ENCODE data around the gene PSMC5.
A peak's percentile ranks its signal among the peaks of the same experiment; 100 is the strongest.

Gene PSMC5

GRCh38 chr17:63832455-63832854 is 5.2 kb downstream of the PSMC5 start:
- Histone ChIP-seq H3K4me3 (ENCODE audit: insufficient read depth in 1 of 2, low read depth in 1 of 2, low read length in 2 of 2) (no peak overlapping the region), H2AK5ac (ENCODE audit: low read length, severe bottlenecking) (no peak overlapping the region), H3K4ac (ENCODE audit: low read depth in 1 of 2, low read length in 2 of 2) (no peak overlapping the region), H2BK120ac (ENCODE audit: low read depth, low read length) (no peak overlapping the region), H2BK12ac (ENCODE audit: low read length in 2 of 2) (no peak overlapping the region), H4K8ac (ENCODE audit: low read length) (no peak overlapping the region), H3K23ac (ENCODE audit: low read length in 2 of 2) (no peak overlapping the region), H3K9me3 (ENCODE audit: control insufficient read depth, low read length) (no peaks in the 10 kb centered on the region), H3K18ac (ENCODE audit: low read depth in 1 of 2, low read length in 2 of 2) (no peak overlapping the region), H3K14ac (ENCODE audit: low read length in 2 of 2) (no peak overlapping the region), H2BK5ac (ENCODE audit: low read depth, low read length, poor library complexity, severe bottlenecking) (no peak overlapping the region), H2AFZ (ENCODE audit: low read depth, low read length) (no peak overlapping the region), H2BK15ac (ENCODE audit: low read depth, poor library complexity, severe bottlenecking) (no peak overlapping the region), H3K4me2 (ENCODE audit: low read length, poor library complexity, severe bottlenecking) (no peak overlapping the region), H3K4me1 (ENCODE audit: control insufficient read depth, insufficient read depth, low read depth, low read length) (peaks cover 7% of the 10 kb centered on the region), H3K27me3 (ENCODE audit: control insufficient read depth in 1 of 2, insufficient read depth in 1 of 2, low read length in 2 of 2) (no peaks in the 10 kb centered on the region), H3K27ac (ENCODE audit: low read length, poor library complexity, severe bottlenecking) (no peak overlapping the region), H3K79me1 (replicated peaks; ENCODE audit: low read length, poor library complexity, severe bottlenecking) (peaks cover 46% of the 10 kb centered on the region), H3K9ac (ENCODE audit: low read length) (no peak overlapping the region), H4K91ac (ENCODE audit: low read length) (no peak overlapping the region), H3K36me3 (ENCODE audit: control insufficient read depth in 1 of 2, insufficient read depth in 2 of 2, low read depth in 1 of 2, low read length in 2 of 2) (peaks cover 77 to 92% of the 10 kb centered on the region in 2 experiments)
- no peak for DNase-seq
- WGBS: 100% methylated on average over 2 of the region's 2 CpGs

- Histone ChIP-seq H3K27ac (ENCODE audit: low read length, poor library complexity, severe bottlenecking) (no peak overlapping the region), H4K8ac (ENCODE audit: low read length) (no peak overlapping the region), H2BK120ac (ENCODE audit: low read depth, low read length) (no peak overlapping the region), H3K4me3 (ENCODE audit: insufficient read depth in 1 of 2, low read depth in 1 of 2, low read length in 2 of 2) (no peak overlapping the region), H3K79me1 (replicated peaks; ENCODE audit: low read length, poor library complexity, severe bottlenecking) (peaks cover 53% of the 10 kb centered on the region), H3K14ac (ENCODE audit: low read length in 2 of 2) (no peak overlapping the region), H3K4me1 (ENCODE audit: control insufficient read depth, insufficient read depth, low read depth, low read length) (peaks cover 14% of the 10 kb centered on the region), H2AK5ac (ENCODE audit: low read length, severe bottlenecking) (no peak overlapping the region), H3K4ac (ENCODE audit: low read depth in 1 of 2, low read length in 2 of 2) (no peak overlapping the region), H3K9ac (ENCODE audit: low read length) (no peak overlapping the region), H3K36me3 (ENCODE audit: control insufficient read depth in 1 of 2, insufficient read depth in 2 of 2, low read depth in 1 of 2, low read length in 2 of 2) (peaks cover 84 to 92% of the 10 kb centered on the region in 2 experiments), H2BK12ac (ENCODE audit: low read length in 2 of 2) (no peak overlapping the region), H3K23ac (ENCODE audit: low read length in 2 of 2) (no peak overlapping the region), H3K18ac (ENCODE audit: low read depth in 1 of 2, low read length in 2 of 2) (no peak overlapping the region), H3K4me2 (ENCODE audit: low read length, poor library complexity, severe bottlenecking) (no peak overlapping the region), H3K27me3 (ENCODE audit: control insufficient read depth in 1 of 2, insufficient read depth in 1 of 2, low read length in 2 of 2) (no peaks in the 10 kb centered on the region), H2BK5ac (ENCODE audit: low read depth, low read length, poor library complexity, severe bottlenecking) (no peak overlapping the region), H2AFZ (ENCODE audit: low read depth, low read length) (no peak overlapping the region), H3K9me3 (ENCODE audit: control insufficient read depth, low read length) (no peaks in the 10 kb centered on the region), H2BK15ac (ENCODE audit: low read depth, poor library complexity, severe bottlenecking) (no peak overlapping the region), H4K91ac (ENCODE audit: low read length) (no peak overlapping the region)
- DNase-seq: no peak
- WGBS: 95% methylated on average over 14 of the region's 14 CpGs
Observed at GRCh38 chr17:63833026-63833740, 6.0 kb downstream of the PSMC5 start.

- Histone ChIP-seq H3K14ac (ENCODE audit: low read length in 2 of 2) (no peak overlapping the region), H2BK12ac (ENCODE audit: low read length in 2 of 2) (no peak overlapping the region), H3K9ac (ENCODE audit: low read length) (no peak overlapping the region), H3K4me2 (ENCODE audit: low read length, poor library complexity, severe bottlenecking) (no peak overlapping the region), H3K4ac (ENCODE audit: low read depth in 1 of 2, low read length in 2 of 2) (no peak overlapping the region), H3K9me3 (ENCODE audit: control insufficient read depth, low read length) (no peaks in the 10 kb centered on the region), H2AK5ac (ENCODE audit: low read length, severe bottlenecking) (no peak overlapping the region), H3K4me1 (ENCODE audit: control insufficient read depth, insufficient read depth, low read depth, low read length) (peaks cover 20% of the 10 kb centered on the region), H3K4me3 (ENCODE audit: insufficient read depth in 1 of 2, low read depth in 1 of 2, low read length in 2 of 2) (no peak overlapping the region), H3K27me3 (ENCODE audit: control insufficient read depth in 1 of 2, insufficient read depth in 1 of 2, low read length in 2 of 2) (no peaks in the 10 kb centered on the region), H4K8ac (ENCODE audit: low read length) (no peak overlapping the region), H3K18ac (ENCODE audit: low read depth in 1 of 2, low read length in 2 of 2) (no peak overlapping the region), H3K36me3 (ENCODE audit: control insufficient read depth in 1 of 2, insufficient read depth in 2 of 2, low read depth in 1 of 2, low read length in 2 of 2) (peaks cover 86 to 89% of the 10 kb centered on the region in 2 experiments), H3K79me1 (replicated peaks; ENCODE audit: low read length, poor library complexity, severe bottlenecking) (peaks cover 59% of the 10 kb centered on the region), H3K23ac (ENCODE audit: low read length in 2 of 2) (no peak overlapping the region), H3K27ac (ENCODE audit: low read length, poor library complexity, severe bottlenecking) (no peak overlapping the region), H2BK5ac (ENCODE audit: low read depth, low read length, poor library complexity, severe bottlenecking) (no peak overlapping the region), H2BK120ac (ENCODE audit: low read depth, low read length) (no peak overlapping the region), H2BK15ac (ENCODE audit: low read depth, poor library complexity, severe bottlenecking) (no peak overlapping the region), H2AFZ (ENCODE audit: low read depth, low read length) (no peak overlapping the region), H4K91ac (ENCODE audit: low read length) (no peak overlapping the region)
- DNase-seq: no peak
- WGBS: 97% methylated on average over 15 of the region's 15 CpGs
Observed at GRCh38 chr17:63833741-63834373, 6.6 kb downstream of the PSMC5 start.

GRCh38 chr17:63834431-63835166 is 7.4 kb downstream of the PSMC5 start:
- Histone ChIP-seq H3K4ac (ENCODE audit: low read depth in 1 of 2, low read length in 2 of 2) (no peak overlapping the region), H3K36me3 (ENCODE audit: control insufficient read depth in 1 of 2, insufficient read depth in 2 of 2, low read depth in 1 of 2, low read length in 2 of 2) (peaks cover 79 to 84% of the 10 kb centered on the region in 2 experiments), H2BK120ac (ENCODE audit: low read depth, low read length) (no peak overlapping the region), H3K27ac (ENCODE audit: low read length, poor library complexity, severe bottlenecking) (no peak overlapping the region), H3K4me2 (ENCODE audit: low read length, poor library complexity, severe bottlenecking) (no peak overlapping the region), H4K91ac (ENCODE audit: low read length) (no peak overlapping the region), H3K4me3 (ENCODE audit: insufficient read depth in 1 of 2, low read depth in 1 of 2, low read length in 2 of 2) (no peak overlapping the region), H3K4me1 (ENCODE audit: control insufficient read depth, insufficient read depth, low read depth, low read length) (peaks cover 22% of the 10 kb centered on the region), H3K14ac (ENCODE audit: low read length in 2 of 2) (no peak overlapping the region), H3K23ac (ENCODE audit: low read length in 2 of 2) (no peak overlapping the region), H2BK12ac (ENCODE audit: low read length in 2 of 2) (no peak overlapping the region), H3K9ac (ENCODE audit: low read length) (peak overlapping the region; percentile 27), H3K18ac (ENCODE audit: low read depth in 1 of 2, low read length in 2 of 2) (no peak overlapping the region), H2AFZ (ENCODE audit: low read depth, low read length) (no peak overlapping the region), H3K27me3 (ENCODE audit: control insufficient read depth in 1 of 2, insufficient read depth in 1 of 2, low read length in 2 of 2) (no peaks in the 10 kb centered on the region), H3K9me3 (ENCODE audit: control insufficient read depth, low read length) (no peaks in the 10 kb centered on the region), H4K8ac (ENCODE audit: low read length) (peak overlapping the region; percentile 8), H2AK5ac (ENCODE audit: low read length, severe bottlenecking) (no peak overlapping the region), H2BK15ac (ENCODE audit: low read depth, poor library complexity, severe bottlenecking) (no peak overlapping the region), H3K79me1 (replicated peaks; ENCODE audit: low read length, poor library complexity, severe bottlenecking) (peaks cover 62% of the 10 kb centered on the region), H2BK5ac (ENCODE audit: low read depth, low read length, poor library complexity, severe bottlenecking) (no peak overlapping the region)
- 45% methylated on average over 11 of the region's 13 CpGs for WGBS
- peak; percentile 89 for DNase-seq

All from mesenchymal stem cell (in vitro differentiated cells and primary cell).